Measurements from ENCODE around the gene DNAJC1.

DNA sequence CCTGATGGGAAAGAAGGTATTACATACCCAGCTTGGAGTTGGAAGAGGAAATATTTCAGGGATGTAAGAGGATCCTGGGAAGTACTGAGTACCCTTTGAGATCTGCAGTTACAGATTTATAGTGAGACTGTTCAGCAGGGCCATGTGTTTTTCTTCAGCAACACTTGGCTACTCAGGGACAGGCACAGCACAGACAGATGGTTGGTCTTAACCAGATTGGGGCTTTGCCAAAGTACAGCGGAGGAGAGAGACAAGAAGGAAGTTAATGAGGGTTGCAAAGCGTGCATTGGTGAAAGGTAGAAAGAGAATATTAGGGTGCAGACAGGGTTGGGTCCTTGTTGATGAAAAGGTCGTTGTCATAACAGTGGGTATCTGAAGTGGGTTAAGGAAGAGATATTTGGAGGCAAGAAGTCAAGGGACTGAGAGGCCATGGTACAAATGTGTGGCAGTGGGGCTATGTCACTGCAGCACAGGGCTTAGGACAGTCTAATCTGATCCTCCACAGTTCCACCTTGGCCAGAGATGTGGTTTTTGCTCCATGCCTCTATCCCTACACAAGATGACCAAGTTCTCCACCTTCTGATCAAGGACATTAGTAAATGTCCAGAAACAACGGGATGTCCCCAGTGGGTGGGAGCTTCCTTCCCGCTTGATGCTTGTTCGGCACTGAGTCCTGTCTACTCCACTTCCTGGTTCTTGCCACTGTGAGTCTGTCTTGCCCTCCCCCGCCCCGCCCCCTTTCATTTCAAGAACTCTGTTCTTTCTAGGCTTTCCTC is 18.9 kb upstream of the DNAJC1 start:
- TF ChIP-seq, protein P1, sequence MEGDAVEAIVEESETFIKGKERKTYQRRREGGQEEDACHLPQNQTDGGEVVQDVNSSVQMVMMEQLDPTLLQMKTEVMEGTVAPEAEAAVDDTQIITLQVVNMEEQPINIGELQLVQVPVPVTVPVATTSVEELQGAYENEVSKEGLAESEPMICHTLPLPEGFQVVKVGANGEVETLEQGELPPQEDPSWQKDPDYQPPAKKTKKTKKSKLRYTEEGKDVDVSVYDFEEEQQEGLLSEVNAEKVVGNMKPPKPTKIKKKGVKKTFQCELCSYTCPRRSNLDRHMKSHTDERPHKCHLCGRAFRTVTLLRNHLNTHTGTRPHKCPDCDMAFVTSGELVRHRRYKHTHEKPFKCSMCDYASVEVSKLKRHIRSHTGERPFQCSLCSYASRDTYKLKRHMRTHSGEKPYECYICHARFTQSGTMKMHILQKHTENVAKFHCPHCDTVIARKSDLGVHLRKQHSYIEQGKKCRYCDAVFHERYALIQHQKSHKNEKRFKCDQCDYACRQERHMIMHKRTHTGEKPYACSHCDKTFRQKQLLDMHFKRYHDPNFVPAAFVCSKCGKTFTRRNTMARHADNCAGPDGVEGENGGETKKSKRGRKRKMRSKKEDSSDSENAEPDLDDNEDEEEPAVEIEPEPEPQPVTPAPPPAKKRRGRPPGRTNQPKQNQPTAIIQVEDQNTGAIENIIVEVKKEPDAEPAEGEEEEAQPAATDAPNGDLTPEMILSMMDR (IDR thresholded peaks at IDR 0.05), result no peak
- TF ChIP-seq SIN3A (IDR thresholded peaks at IDR 0.05; ENCODE audit: borderline replicate concordance, insufficient read depth, low read depth, low read length), result no peak
- TF ChIP-seq POLR2AphosphoS5 (IDR thresholded peaks at IDR 0.05; ENCODE audit: low read depth, low read length), result no peak
- TF ChIP-seq TCF7L2 (IDR thresholded peaks at IDR 0.05; ENCODE audit: low read depth, low read length), result no peak
- TF ChIP-seq, protein P2, sequence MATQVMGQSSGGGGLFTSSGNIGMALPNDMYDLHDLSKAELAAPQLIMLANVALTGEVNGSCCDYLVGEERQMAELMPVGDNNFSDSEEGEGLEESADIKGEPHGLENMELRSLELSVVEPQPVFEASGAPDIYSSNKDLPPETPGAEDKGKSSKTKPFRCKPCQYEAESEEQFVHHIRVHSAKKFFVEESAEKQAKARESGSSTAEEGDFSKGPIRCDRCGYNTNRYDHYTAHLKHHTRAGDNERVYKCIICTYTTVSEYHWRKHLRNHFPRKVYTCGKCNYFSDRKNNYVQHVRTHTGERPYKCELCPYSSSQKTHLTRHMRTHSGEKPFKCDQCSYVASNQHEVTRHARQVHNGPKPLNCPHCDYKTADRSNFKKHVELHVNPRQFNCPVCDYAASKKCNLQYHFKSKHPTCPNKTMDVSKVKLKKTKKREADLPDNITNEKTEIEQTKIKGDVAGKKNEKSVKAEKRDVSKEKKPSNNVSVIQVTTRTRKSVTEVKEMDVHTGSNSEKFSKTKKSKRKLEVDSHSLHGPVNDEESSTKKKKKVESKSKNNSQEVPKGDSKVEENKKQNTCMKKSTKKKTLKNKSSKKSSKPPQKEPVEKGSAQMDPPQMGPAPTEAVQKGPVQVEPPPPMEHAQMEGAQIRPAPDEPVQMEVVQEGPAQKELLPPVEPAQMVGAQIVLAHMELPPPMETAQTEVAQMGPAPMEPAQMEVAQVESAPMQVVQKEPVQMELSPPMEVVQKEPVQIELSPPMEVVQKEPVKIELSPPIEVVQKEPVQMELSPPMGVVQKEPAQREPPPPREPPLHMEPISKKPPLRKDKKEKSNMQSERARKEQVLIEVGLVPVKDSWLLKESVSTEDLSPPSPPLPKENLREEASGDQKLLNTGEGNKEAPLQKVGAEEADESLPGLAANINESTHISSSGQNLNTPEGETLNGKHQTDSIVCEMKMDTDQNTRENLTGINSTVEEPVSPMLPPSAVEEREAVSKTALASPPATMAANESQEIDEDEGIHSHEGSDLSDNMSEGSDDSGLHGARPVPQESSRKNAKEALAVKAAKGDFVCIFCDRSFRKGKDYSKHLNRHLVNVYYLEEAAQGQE (IDR thresholded peaks at IDR 0.05; ENCODE audit: insufficient read depth in 1 of 2, low read depth in 2 of 2, low read length in 1 of 2), result no peak

Data from Panc1 (cell line).